GM19438 (cell line): ENCODE data around the gene TUSC2.

ENCODE experiments used
- ATAC-seq: cut with Tn5 transposase; IDR thresholded peaks from one replicate; pipeline ENCODE4 v1.9.1; 2021; ENCODE audit warnings: low read depth; ENCODE audit not compliant: unreplicated experiment

The TUSC2 gene

DNA sequence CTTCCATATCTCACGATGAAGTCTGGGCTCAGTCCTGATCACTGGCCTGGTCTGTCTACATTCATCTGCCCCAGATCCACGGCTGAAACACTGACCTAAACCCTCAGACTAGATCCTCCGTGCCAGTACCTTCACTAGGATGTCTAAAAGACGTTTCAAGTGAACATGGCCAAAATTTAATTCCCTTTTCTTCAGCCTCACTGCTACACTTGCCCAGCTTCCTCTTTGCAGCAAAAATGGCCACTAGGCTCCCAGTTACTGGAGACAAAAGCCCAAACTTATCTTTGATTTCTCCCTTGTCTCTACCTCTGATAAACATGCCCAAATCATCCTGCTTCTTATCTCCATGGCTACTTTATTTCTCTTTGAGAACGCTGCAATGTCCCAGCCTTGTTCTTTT lies 10.9 kb upstream of the TUSC2 start:
- no peak for ATAC-seq

DNA sequence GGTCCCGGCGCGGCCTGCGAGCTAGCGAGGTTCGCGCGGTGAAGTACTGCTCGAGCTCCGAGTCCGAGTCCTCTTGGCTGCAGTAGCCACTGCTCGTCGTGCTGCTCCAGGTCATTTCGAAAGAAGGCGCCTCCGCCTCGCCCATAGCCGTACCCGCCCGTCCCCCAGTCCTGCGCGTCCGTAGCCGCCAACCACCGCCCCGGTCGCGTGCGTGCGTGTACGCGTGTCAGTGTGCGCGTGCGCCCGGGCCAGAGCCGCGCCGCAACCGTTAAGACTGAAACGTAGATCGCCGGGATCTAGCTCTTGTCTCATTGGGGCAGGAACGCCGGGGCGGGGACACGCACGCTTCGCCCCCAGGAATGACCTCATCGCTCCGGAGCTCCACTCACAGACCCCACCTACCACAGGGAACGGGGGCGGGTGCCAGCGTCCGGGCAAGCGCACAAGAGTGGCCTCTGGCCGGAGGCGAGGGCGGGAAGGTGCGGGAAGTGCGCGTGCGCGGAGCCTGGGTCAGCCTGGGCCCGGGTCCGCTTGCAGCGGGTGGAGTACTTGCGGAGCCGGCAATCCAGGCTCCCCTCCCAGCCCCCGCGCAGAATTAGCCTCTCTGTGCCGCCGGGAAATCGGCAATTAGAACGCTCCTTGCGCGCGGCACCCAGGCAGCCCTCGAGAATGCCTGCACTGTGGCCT lies 9.3 kb upstream of the TUSC2 start:
- peak; percentile 63 for ATAC-seq

DNA sequence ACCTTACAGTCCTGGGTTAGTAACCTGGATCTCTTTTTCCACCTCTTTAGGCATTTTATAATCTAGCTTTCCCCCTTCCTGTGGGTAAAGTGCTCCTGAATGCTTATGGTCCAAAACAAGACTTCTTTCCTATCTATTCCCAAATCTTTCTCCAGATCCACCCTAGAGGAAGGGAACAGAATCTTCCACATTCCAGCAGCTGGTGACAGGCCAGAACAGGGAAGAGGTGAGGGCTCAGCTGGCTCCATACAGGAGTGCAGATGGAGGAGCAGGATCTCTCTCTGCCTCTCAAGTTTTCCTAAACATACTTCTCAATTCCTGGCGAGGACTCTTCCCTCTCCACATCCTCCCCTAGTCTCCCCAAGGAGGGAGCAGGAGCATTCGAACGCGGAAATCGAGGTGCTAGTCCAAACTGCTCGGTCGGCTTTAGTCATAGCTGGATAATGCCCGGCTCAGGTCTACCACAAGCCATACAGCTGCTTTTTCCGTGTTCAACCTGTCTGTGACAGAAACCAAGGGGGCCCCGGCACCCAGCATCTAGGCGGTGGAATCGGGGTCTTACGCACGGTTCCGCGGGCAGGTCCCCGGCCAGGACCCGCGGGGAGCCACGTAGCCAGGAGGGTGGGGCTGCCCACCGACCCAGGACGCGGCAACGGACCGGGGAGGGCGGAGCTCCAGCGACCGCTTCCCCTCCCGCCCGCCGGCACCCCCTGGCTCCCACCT lies 8.6 kb upstream of the TUSC2 start:
- ATAC-seq = peak; percentile 20

DNA sequence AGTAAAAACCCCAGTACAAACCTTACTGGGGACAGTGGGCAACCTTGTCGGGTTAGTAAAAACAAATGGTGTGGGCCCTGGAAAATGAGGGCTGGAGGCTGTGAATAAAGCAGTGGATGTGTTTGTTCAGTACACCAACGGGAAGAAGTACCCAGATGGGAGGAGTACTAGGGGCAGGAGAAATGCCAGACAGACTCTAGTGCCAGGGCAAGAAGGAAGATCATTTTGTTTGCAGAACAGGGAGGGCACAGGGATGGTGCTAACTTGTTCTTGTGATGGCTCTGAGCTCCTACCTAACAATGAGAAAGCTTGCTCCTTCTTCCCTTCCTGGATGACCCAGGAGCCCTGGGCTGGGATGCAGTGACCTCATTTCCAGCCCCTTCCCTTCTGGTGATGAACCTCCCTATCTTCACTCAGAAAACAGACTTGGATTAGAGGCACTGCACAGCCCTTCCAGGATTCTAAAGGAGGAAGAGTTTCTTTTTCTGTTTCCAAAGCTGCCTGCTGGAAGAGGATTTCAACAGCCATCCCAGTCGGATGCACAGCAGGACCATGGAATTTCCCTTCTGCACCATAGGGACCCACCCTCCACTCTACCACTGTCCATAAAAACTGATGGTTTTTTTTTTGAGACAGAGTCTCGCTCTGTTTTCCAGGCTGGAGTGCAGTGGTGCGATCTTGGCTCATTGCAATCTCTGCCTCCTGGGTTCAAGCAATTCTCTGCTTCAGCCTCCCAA lies 6.5 kb upstream of the TUSC2 start:
- no peak for ATAC-seq

DNA sequence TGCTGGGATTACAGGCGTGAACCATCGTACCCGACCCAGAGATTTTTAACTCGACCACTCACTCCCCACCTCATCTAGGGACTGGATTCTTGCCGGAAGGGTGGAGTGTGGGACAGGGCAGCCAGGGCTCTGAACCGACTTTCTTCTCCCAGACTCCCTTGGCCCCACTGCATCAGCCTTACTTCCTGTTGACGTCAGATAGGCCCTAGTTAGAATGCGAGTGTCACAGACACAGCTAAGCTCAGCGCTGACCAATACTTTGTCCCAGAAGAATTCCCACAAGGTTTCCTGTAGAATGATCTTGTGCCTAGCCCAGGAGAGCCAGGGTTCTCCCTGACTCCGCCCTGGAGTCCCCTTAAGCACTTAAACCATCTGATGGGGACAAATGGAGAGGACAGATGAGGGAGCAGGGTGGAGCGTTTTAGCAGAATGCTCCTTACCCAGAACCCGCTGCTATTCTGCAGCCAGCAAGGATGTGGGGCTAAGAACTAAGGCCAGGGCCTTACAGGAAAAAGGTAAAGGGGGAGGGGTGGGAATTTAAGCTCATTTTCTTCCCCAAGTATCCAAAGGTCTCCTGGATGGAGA lies 5.8 kb upstream of the TUSC2 start:
- no peak for ATAC-seq

- no peak for ATAC-seq
These were observed 3.4 kb upstream of the TUSC2 start for GRCh38 chr3:50331364-50331907.

DNA sequence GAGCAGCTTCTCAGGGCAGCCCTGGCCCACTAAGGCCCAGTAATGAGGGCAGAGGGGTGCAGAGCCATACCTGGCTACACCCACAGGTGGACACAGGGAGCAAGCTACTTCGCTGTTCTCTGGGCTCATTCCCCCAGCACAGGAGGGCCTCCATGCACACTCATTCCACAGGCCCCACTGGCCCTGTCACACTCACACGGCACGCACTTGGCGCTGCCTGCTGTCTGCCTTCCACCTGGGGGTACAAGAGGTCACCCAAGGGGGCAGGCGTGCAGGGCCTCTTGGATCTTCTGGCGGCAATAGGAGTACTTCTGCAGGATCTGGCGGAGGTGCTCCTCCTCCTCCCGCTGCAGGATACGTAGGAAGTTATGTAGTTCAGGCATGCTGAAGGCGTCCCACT lies 2.3 kb upstream of the TUSC2 start:
- no peak for ATAC-seq

- no peak for ATAC-seq
These were observed 894 bp downstream of the TUSC2 start for GRCh38 chr3:50327129-50327528.

GRCh38 chr3:50326182-50326541 lies 1.9 kb downstream of the TUSC2 start:
- ATAC-seq = no peak

- no peak for ATAC-seq
These were observed 2.4 kb downstream of the TUSC2 start for GRCh38 chr3:50325497-50326181.

DNA sequence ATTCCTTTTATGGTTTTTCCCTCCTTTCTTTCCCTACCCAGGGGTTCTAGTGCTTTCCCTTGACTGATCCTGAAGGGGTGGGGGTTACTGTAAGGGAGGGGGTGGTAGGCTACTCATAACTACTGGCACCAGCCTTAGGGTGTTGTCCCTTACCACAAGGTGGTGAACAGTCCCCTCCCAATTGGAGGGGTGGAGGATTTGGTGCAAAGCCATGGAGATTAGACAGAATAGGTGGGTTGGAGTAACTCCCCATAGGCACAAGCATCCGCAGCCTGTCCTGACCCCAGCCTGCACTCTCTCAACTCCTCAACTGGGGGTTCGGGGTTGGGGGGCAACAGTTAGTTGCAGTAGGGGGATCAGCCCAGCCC lies 2.9 kb downstream of the TUSC2 start:
- no peak for ATAC-seq

DNA sequence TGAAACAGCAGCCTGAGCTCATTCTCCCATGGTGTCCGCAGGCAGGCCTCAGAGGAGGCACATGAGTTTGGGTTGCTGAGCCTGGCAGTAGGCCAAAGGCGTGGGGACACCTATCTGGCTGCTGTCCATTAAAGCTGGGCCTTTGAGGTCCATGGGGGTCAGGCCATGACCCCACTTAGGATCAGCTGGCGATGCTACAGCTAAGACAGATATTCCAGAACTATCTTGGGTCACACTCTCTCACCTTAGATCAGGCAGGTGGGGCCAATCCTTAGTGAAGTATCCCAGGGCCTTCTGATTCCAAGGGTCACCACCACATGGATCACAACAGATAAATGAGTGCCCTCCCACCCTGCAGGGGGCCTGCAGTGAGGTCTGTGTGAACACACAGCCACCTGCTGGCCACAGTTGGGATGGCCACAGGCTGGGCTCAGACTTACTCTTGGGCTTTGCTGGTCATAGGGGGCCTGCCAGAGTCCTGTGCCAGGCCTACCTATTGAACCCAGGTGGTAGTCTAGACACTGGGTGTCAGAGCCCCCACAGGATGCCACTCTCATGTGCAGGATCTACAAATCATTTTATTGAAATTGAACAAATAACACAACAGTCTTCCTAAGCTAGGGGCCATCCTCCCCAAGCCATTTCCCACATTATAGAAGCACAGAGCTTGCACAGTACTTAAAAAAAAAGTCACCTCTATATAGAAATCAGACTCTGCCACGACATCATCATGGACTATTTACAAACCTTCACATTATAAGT lies 3.5 kb downstream of the TUSC2 start:
- no peak for ATAC-seq

- ATAC-seq = no peak
These were observed 4.3 kb downstream of the TUSC2 start for GRCh38 chr3:50323614-50324199.

GRCh38 chr3:50323092-50323600 lies 4.9 kb downstream of the TUSC2 start:
- ATAC-seq = no peak

DNA sequence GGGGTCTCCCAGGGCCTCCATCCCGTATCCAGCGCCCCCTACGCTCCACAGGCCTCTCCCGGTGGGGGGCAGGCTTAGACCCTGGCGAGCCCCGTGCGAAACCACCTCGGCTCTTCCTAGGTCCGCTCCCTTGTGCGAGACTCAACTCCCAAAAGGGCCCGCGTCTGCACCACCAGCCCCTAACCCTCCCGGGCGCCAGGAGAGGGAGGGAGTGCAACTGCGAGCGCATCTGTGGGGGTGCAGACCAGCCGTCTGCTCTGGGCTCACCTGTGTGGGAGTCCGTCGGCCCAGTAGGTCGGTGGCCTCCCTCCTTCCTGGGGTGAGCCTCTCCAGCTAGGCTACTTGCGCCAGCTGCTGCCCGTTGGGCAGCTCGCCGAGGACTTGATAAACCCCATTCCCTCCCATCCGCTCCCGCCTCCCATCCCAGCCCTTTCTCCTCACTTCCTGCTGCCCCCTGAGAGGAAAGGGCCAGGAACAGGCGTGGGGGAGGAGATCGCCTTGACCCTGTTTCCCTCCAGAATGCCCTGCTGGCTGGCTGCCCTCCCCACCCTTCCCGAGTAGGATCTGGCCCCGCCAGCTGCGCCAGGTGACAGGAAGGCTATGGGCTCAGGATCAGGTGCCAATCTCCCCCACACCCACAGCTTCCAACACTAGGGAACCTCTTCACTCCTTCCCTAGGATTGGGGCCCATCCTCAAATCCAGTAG lies 5.5 kb downstream of the TUSC2 start, which contains the start of gene HYAL2:
Gene HYAL2, minus strand, starts transcription at position 360 of the 706 bp plus-strand sequence. CDS start 2,256 bp downstream, outside the sequence.
- no peak for ATAC-seq

DNA sequence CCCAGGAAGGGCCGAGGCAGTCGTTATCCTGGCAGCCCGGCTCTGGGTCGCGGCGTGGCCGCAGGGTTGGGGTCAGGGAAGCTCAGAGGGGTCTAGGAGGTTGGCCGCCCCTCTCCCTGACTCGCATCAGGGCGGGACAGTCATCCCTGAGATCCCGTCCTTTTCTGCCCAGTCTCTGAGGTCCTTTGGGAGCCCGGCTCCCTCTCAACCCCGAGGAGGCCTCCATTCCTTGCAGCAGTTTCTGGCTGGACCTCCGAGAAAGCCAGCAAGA lies 6.0 kb downstream of the TUSC2 start:
- ATAC-seq = no peak

DNA sequence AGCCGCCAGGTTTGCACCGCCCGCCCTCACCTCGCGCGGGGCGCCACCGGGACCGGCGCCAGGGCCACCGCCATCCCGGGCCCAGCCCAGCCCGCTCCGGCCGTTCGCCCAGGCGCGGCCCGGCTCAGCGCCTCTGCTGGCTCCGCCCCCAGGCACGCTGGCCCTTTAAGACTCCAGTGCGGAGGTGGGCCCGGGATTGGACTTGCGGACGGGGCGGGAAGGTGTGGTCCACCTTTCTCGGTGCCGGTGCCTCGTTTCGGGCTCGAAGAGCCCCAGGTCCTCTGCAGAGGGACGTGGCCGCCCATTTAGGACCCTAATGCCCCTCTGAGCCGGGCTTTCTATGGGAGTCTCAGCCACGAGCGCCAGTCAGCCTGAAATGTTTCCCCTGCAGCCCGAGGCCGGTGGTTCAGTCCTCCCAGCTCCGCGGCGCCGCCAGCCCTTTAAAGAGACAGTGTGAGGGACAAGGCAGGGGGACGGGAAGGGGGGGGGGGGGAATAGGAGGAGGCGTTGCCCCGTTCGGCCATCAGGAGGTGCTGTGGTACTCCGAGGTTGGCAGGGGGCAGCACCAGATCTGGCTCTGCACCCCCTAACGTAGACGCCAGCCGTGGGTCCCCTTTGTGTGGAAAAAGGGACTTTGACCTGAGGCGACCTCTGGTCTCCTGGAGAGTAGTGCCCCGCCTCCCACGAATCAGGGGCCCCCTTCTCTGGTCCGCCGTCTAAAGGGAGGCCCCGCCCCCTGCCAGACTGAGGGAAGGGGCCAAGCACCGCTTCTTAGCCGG lies 6.5 kb downstream of the TUSC2 start:
- peak; percentile 86 for ATAC-seq

DNA sequence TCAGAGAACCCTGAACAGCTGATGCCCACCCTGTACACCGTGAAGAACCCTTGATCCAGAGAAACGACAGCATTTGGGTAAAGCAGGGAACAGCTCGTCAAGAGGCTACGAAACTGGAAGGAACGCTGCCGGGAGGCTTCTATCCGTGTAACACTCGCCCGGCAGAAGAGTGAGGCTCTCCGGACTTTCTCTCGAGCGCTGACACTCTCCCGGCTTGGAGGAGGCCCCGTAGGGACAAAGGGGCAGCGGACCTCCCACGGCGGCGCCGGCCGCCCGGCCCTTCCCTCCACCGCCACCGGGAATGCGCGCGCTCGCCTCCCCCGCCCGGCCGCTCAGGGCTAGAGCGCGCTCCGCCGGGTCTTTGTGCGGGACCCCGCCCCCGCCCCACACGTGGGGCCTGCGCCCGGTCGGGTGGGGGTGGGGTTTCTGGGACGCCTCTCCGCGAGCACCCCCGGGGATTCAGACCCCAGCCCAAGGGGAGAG lies 7.1 kb downstream of the TUSC2 start:
- ATAC-seq = peak; percentile 48
